ENCODE results near the gene PLLP.
A peak's percentile ranks its signal among the peaks of the same experiment; 100 is the strongest.

Gene PLLP

GRCh38 chr16:57313509-57313908, 29.0 kb upstream of the PLLP start:
- Histone ChIP-seq H3K27me3 (ENCODE audit: control insufficient read depth in 1 of 2, insufficient read depth in 2 of 2, low read length in 2 of 2) (no peaks in the 10 kb centered on the region), H3K36me3 (ENCODE audit: insufficient read depth, low read length) (no peaks in the 10 kb centered on the region), H3K4me3 (ENCODE audit: low read depth in 1 of 2, low read length in 2 of 2) (no peak overlapping the region), H3K27ac (ENCODE audit: low read depth, low read length) (no peak overlapping the region), H3K4me1 (ENCODE audit: insufficient read depth, low read length) (peaks cover 13% of the 10 kb centered on the region), H3K9me3 (ENCODE audit: low read length) (no peaks in the 10 kb centered on the region), H3K9ac (ENCODE audit: low read length) (no peak overlapping the region)

- no peaks in the 10 kb centered on the region for H3K4me1 ChIP-seq (ENCODE audit: insufficient read depth, low read length)
- no peak overlapping the region for H3K27ac ChIP-seq (ENCODE audit: low read depth, low read length)
- H3K4me3 ChIP-seq (ENCODE audit: low read depth in 1 of 2, low read length in 2 of 2) = no peak overlapping the region
- no peak overlapping the region for H3K9ac ChIP-seq (ENCODE audit: low read length)
- H3K36me3 ChIP-seq (ENCODE audit: insufficient read depth, low read length) = no peaks in the 10 kb centered on the region
- no peaks in the 10 kb centered on the region for H3K27me3 ChIP-seq (ENCODE audit: control insufficient read depth in 1 of 2, insufficient read depth in 2 of 2, low read length in 2 of 2)
- no peaks in the 10 kb centered on the region for H3K9me3 ChIP-seq (ENCODE audit: low read length)
These were observed 26.3 kb upstream of the PLLP start for GRCh38 chr16:57310801-57311200.

GRCh38 chr16:57308041-57308440, 23.6 kb upstream of the PLLP start:
- H3K4me3 ChIP-seq (ENCODE audit: low read depth in 1 of 2, low read length in 2 of 2) = no peak overlapping the region
- peaks cover 5% of the 10 kb centered on the region for H3K4me1 ChIP-seq (ENCODE audit: insufficient read depth, low read length)
- H3K9me3 ChIP-seq (ENCODE audit: low read length) = no peaks in the 10 kb centered on the region
- no peaks in the 10 kb centered on the region for H3K36me3 ChIP-seq (ENCODE audit: insufficient read depth, low read length)
- H3K27ac ChIP-seq (ENCODE audit: low read depth, low read length) = no peak overlapping the region
- H3K27me3 ChIP-seq (ENCODE audit: control insufficient read depth in 1 of 2, insufficient read depth in 2 of 2, low read length in 2 of 2) = no peaks in the 10 kb centered on the region
- H3K9ac ChIP-seq (ENCODE audit: low read length) = no peak overlapping the region

GRCh38 chr16:57307365-57307764, 22.9 kb upstream of the PLLP start:
- no peak overlapping the region for H3K27ac ChIP-seq (ENCODE audit: low read depth, low read length)
- no peaks in the 10 kb centered on the region for H3K27me3 ChIP-seq (ENCODE audit: control insufficient read depth in 1 of 2, insufficient read depth in 2 of 2, low read length in 2 of 2)
- no peaks in the 10 kb centered on the region for H3K36me3 ChIP-seq (ENCODE audit: insufficient read depth, low read length)
- no peak overlapping the region for H3K4me3 ChIP-seq (ENCODE audit: low read depth in 1 of 2, low read length in 2 of 2)
- H3K9ac ChIP-seq (ENCODE audit: low read length) = no peak overlapping the region
- H3K4me1 ChIP-seq (ENCODE audit: insufficient read depth, low read length) = peaks cover 5% of the 10 kb centered on the region
- H3K9me3 ChIP-seq (ENCODE audit: low read length) = no peaks in the 10 kb centered on the region

- Histone ChIP-seq H3K4me3 (ENCODE audit: low read depth in 1 of 2, low read length in 2 of 2) (no peak overlapping the region), H3K27ac (ENCODE audit: low read depth, low read length) (no peak overlapping the region), H3K27me3 (ENCODE audit: control insufficient read depth in 1 of 2, insufficient read depth in 2 of 2, low read length in 2 of 2) (no peaks in the 10 kb centered on the region), H3K36me3 (ENCODE audit: insufficient read depth, low read length) (no peaks in the 10 kb centered on the region), H3K4me1 (ENCODE audit: insufficient read depth, low read length) (peaks cover 5% of the 10 kb centered on the region), H3K9me3 (ENCODE audit: low read length) (no peaks in the 10 kb centered on the region), H3K9ac (ENCODE audit: low read length) (no peak overlapping the region)
These were observed 22.3 kb upstream of the PLLP start for GRCh38 chr16:57306676-57307341.

GRCh38 chr16:57305159-57305811, 20.8 kb upstream of the PLLP start:
- no peak overlapping the region for H3K9ac ChIP-seq (ENCODE audit: low read length)
- H3K27me3 ChIP-seq (ENCODE audit: control insufficient read depth in 1 of 2, insufficient read depth in 2 of 2, low read length in 2 of 2) = no peaks in the 10 kb centered on the region
- H3K9me3 ChIP-seq (ENCODE audit: low read length) = no peaks in the 10 kb centered on the region
- no peaks in the 10 kb centered on the region for H3K36me3 ChIP-seq (ENCODE audit: insufficient read depth, low read length)
- H3K4me3 ChIP-seq (ENCODE audit: low read depth in 1 of 2, low read length in 2 of 2) = no peak overlapping the region
- no peak overlapping the region for H3K27ac ChIP-seq (ENCODE audit: low read depth, low read length)
- peaks cover 13% of the 10 kb centered on the region for H3K4me1 ChIP-seq (ENCODE audit: insufficient read depth, low read length)

GRCh38 chr16:57304169-57305061, 19.9 kb upstream of the PLLP start:
- Histone ChIP-seq H3K27me3 (ENCODE audit: control insufficient read depth in 1 of 2, insufficient read depth in 2 of 2, low read length in 2 of 2) (no peaks in the 10 kb centered on the region), H3K36me3 (ENCODE audit: insufficient read depth, low read length) (no peaks in the 10 kb centered on the region), H3K9me3 (ENCODE audit: low read length) (no peaks in the 10 kb centered on the region), H3K4me3 (ENCODE audit: low read depth in 1 of 2, low read length in 2 of 2) (no peak overlapping the region), H3K9ac (ENCODE audit: low read length) (no peak overlapping the region), H3K4me1 (ENCODE audit: insufficient read depth, low read length) (peaks cover 13% of the 10 kb centered on the region), H3K27ac (ENCODE audit: low read depth, low read length) (no peak overlapping the region)

- H3K9ac ChIP-seq (ENCODE audit: low read length) = no peak overlapping the region
- no peaks in the 10 kb centered on the region for H3K27me3 ChIP-seq (ENCODE audit: control insufficient read depth in 1 of 2, insufficient read depth in 2 of 2, low read length in 2 of 2)
- H3K36me3 ChIP-seq (ENCODE audit: insufficient read depth, low read length) = no peaks in the 10 kb centered on the region
- peaks cover 17% of the 10 kb centered on the region for H3K4me1 ChIP-seq (ENCODE audit: insufficient read depth, low read length)
- no peak overlapping the region for H3K4me3 ChIP-seq (ENCODE audit: low read depth in 1 of 2, low read length in 2 of 2)
- H3K9me3 ChIP-seq (ENCODE audit: low read length) = no peaks in the 10 kb centered on the region
- no peak overlapping the region for H3K27ac ChIP-seq (ENCODE audit: low read depth, low read length)
These were observed 19.4 kb upstream of the PLLP start for GRCh38 chr16:57303910-57304168.

- H3K27me3 ChIP-seq (ENCODE audit: control insufficient read depth in 1 of 2, insufficient read depth in 2 of 2, low read length in 2 of 2) = no peaks in the 10 kb centered on the region
- no peak overlapping the region for H3K9ac ChIP-seq (ENCODE audit: low read length)
- H3K27ac ChIP-seq (ENCODE audit: low read depth, low read length) = no peak overlapping the region
- H3K4me1 ChIP-seq (ENCODE audit: insufficient read depth, low read length) = peaks cover 19% of the 10 kb centered on the region
- no peak overlapping the region for H3K4me3 ChIP-seq (ENCODE audit: low read depth in 1 of 2, low read length in 2 of 2)
- H3K9me3 ChIP-seq (ENCODE audit: low read length) = no peaks in the 10 kb centered on the region
- no peaks in the 10 kb centered on the region for H3K36me3 ChIP-seq (ENCODE audit: insufficient read depth, low read length)
These were observed 18.8 kb upstream of the PLLP start for GRCh38 chr16:57303021-57303909.

- Histone ChIP-seq H3K4me1 (ENCODE audit: insufficient read depth, low read length) (peaks cover 19% of the 10 kb centered on the region), H3K9ac (ENCODE audit: low read length) (no peak overlapping the region), H3K36me3 (ENCODE audit: insufficient read depth, low read length) (no peaks in the 10 kb centered on the region), H3K4me3 (ENCODE audit: low read depth in 1 of 2, low read length in 2 of 2) (peak overlapping the region in 1 of 2 donors; percentile 14), H3K27ac (ENCODE audit: low read depth, low read length) (no peak overlapping the region), H3K27me3 (ENCODE audit: control insufficient read depth in 1 of 2, insufficient read depth in 2 of 2, low read length in 2 of 2) (no peaks in the 10 kb centered on the region), H3K9me3 (ENCODE audit: low read length) (no peaks in the 10 kb centered on the region)
These were observed 16.8 kb upstream of the PLLP start for GRCh38 chr16:57301126-57301817.
